Fibroblast of lung (primary cell): ENCODE measurements around the gene FAM20C. TPM values are rescaled to one million over a fixed set of nuclear protein-coding genes. Genes with fewer than 3 reads are reported as not detected.
A peak's percentile ranks its signal among the peaks of the same experiment; 100 is the strongest.

Experiments
- DNase-seq, 2 donors: peaks; one replicate each; pipeline versions ENCODE4 v3.0.0 to v3.0.0-alpha.2; 2010; ENCODE audit warnings: low read depth in 2 of 2
- H2AFZ ChIP-seq: 2 replicates; pipeline ENCODE4 v1.5.1; 2012; ENCODE audit warnings: low read length, control low read depth, inconsistent platforms
- H3K27ac ChIP-seq: 2 replicates; pipeline ENCODE4 v1.5.1; 2011; ENCODE audit warnings: low read length, control low read depth; ENCODE audit not compliant: insufficient read depth
- H3K27me3 ChIP-seq: 2 replicates; pipeline ENCODE4 v1.5.1; 2011; ENCODE audit warnings: mild to moderate bottlenecking, low read length; ENCODE audit not compliant: control insufficient read depth, insufficient read depth
- H3K36me3 ChIP-seq: 2 replicates; pipeline ENCODE4 v1.5.1; 2011; ENCODE audit warnings: low read length; ENCODE audit not compliant: control insufficient read depth, insufficient read depth
- H3K4me1 ChIP-seq: 2 replicates; pipeline ENCODE4 v1.5.1; 2011; ENCODE audit warnings: low read length; ENCODE audit not compliant: control insufficient read depth, insufficient read depth; ENCODE audit errors: extremely low read depth
- H3K4me2 ChIP-seq: 2 replicates; pipeline ENCODE4 v1.5.1; 2011; ENCODE audit warnings: low read length, control low read depth; ENCODE audit not compliant: insufficient read depth; ENCODE audit errors: extremely low read depth
- H3K4me3 ChIP-seq, 4 experiments: fragments of 200-600 bp in 1 of 4; sonication (generic) in 1 of 4; replicated peaks in 1 of 4; 2 replicates each; pipeline ENCODE4 v1.5.1; 2011 to 2016; ENCODE audit warnings: low read length in 4 of 4, low read depth in 3 of 4, mild to moderate bottlenecking in 3 of 4, control low read depth in 2 of 4, inconsistent platforms in 1 of 4, mixed read lengths in 1 of 4; ENCODE audit not compliant: insufficient read depth in 1 of 4; ENCODE audit errors: control extremely low read depth in 1 of 4
- H3K79me2 ChIP-seq: 2 replicates; pipeline ENCODE4 v1.5.1; 2012; ENCODE audit warnings: mild to moderate bottlenecking, low read length, inconsistent platforms; ENCODE audit not compliant: control insufficient read depth, insufficient read depth
- H3K9ac ChIP-seq: 2 replicates; pipeline ENCODE4 v1.5.1; 2011; ENCODE audit warnings: mild to moderate bottlenecking, low read length, control low read depth; ENCODE audit not compliant: insufficient read depth
- H3K9me3 ChIP-seq: 2 replicates; pipeline ENCODE4 v1.5.1; 2012; ENCODE audit warnings: low read depth, low read length; ENCODE audit not compliant: control insufficient read depth, insufficient read depth
- H4K20me1 ChIP-seq: 2 replicates; pipeline ENCODE4 v1.5.1; 2011; ENCODE audit warnings: low read length; ENCODE audit not compliant: control insufficient read depth, insufficient read depth; ENCODE audit errors: extremely low read depth
- EZH2 ChIP-seq: IDR thresholded peaks from 2 replicates; pipeline ENCODE4 v1.5.1; 2012; ENCODE audit warnings: low read length, control low read depth, mild to moderate bottlenecking; ENCODE audit errors: missing control alignments
- polyA plus RNA-seq, 2 donors: library from polyadenylated mRNA; depleted of rRNA in 1 of 2; stranded (reverse) in 1 of 2; unstranded in 1 of 2; fragments of >200 nt; gene quantifications; 2 replicates each; pipeline ENCODE4 v1.2.1, GENCODE V29; 2011 to 2012; ENCODE audit warnings: missing spikeins in 1 of 2
- total RNA-seq: library from RNA; depleted of rRNA; stranded (reverse); fragments of >200 nt; gene quantifications from 2 replicates; pipeline ENCODE4 v1.2.1, GENCODE V29; 2014
- TF ChIP-seq, protein P1 (sequence below), 2 donors: IDR thresholded peaks in 1 of 2; conservative IDR thresholded peaks in 1 of 2; 1 replicate in 1 of 2; 2 replicates in 1 of 2; pipeline ENCODE4 v1.5.1; 2011 to 2012; ENCODE audit warnings: low read length in 2 of 2, control low read depth in 1 of 2, inconsistent platforms in 1 of 2, low read depth in 1 of 2, mild to moderate bottlenecking in 1 of 2

The FAM20C gene
- total and polyA plus RNA-seq, 2 donors (not counting 1 experiment from before 2014, with no cell fraction given) = 31.8 to 70.7 TPM

DNA sequence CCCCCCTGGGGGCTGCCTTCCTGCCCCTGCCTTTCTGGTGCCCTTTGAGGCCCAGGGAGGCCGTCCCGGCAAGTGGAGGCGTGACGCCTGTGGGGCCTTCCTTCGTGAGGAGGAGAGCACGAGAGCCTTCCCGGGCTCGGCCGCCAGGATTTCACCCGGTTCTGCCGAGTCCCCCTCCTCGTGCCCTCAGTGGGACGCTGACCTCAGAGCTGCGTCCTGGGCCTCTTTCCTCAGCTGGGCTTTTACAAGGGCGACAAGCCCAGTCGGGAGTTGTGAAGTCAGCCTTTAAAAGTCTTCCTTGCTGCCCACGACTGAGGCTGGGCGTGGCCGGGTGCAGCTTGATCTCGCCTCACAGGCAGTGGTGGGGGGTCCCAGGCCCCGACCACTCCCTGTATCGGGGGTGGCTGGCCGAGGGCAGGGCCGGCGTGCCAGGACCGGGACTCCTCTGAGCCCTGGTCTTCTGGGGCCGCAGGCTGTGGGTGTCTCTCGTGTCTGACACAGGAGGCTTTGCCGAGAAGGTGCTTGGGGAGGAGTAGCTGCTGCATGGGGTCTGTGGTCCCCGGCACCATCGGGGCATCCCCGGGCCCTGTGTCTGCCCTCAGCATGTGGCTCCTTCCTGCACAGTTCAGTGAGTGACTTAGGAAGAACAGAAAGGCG is 41.8 kb downstream of the FAM20C start:
- no peaks in the 10 kb centered on the region for H3K27me3 ChIP-seq
- H3K4me1 ChIP-seq = peaks cover 49% of the 10 kb centered on the region
- H3K36me3 ChIP-seq = peaks cover 7% of the 10 kb centered on the region
- DNase-seq = peak in 1 of 2 donors; percentile 23
- no peaks in the 10 kb centered on the region for H3K9me3 ChIP-seq
- peak overlapping the region; percentile 95 for H3K27ac ChIP-seq
- TF ChIP-seq, protein P1, sequence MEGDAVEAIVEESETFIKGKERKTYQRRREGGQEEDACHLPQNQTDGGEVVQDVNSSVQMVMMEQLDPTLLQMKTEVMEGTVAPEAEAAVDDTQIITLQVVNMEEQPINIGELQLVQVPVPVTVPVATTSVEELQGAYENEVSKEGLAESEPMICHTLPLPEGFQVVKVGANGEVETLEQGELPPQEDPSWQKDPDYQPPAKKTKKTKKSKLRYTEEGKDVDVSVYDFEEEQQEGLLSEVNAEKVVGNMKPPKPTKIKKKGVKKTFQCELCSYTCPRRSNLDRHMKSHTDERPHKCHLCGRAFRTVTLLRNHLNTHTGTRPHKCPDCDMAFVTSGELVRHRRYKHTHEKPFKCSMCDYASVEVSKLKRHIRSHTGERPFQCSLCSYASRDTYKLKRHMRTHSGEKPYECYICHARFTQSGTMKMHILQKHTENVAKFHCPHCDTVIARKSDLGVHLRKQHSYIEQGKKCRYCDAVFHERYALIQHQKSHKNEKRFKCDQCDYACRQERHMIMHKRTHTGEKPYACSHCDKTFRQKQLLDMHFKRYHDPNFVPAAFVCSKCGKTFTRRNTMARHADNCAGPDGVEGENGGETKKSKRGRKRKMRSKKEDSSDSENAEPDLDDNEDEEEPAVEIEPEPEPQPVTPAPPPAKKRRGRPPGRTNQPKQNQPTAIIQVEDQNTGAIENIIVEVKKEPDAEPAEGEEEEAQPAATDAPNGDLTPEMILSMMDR (conservative IDR thresholded peaks at IDR 0.05 in 1 of 2, IDR thresholded peaks at IDR 0.05 in 1 of 2; ENCODE audit: low read depth in 1 of 2, low read length in 2 of 2) = no peak
- TF ChIP-seq EZH2 = no peak
- H3K4me2 ChIP-seq = peak overlapping the region; percentile 92
- H2AFZ ChIP-seq = no peak overlapping the region
- peak overlapping the region in 1 of 4 experiments; percentile 21 for H3K4me3 ChIP-seq
- H3K9ac ChIP-seq = peak overlapping the region; percentile 74
- peaks cover 47% of the 10 kb centered on the region for H3K79me2 ChIP-seq
- H4K20me1 ChIP-seq = no peaks in the 10 kb centered on the region

DNA sequence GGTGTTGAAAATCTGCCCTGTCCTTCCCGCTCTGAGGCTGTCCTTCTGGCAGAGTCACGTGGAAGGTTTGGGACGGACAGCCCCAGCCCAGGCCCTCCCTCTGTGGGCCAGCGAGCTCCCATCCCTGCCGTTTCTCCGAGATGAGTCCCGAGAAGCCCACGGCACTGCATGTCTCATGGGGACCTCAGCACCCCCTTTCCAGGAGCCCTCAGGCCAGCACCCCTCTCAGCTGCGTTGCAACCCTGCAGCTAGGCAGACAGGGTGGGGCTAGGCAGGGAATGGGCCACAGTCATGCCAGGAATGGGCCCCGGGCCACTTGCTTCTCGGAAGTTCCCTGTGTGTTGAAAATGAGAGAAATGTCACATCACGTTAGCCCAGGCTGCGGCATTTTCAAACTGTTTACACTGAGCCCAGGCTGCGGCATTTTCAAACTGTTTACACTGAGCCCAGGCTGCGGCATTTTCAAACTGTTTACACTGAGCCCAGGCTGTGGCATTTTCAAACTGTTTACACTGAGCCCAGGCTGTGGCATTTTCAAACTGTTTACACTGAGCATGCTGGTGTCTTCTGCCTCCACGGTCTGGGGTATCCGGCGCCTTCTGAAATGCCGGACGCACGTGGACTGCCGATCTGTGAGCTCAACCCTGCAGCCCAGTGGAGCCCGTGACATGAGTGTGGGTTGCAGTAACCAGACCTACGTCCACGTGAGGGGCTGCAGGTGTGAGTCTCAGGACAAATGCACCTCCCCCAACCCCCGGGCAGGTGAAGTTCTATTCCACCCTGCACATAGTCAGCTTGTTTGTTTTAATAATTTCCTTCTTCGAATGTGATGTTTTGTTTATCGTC is 42.6 kb downstream of the FAM20C start:
- DNase-seq = peak in 1 of 2 donors; percentile 71
- H3K9ac ChIP-seq = peak overlapping the region; percentile 74
- peak overlapping the region; percentile 95 for H3K27ac ChIP-seq
- no peaks in the 10 kb centered on the region for H3K9me3 ChIP-seq
- H2AFZ ChIP-seq = no peak overlapping the region
- H3K4me3 ChIP-seq = peak overlapping the region in 1 of 4 experiments; percentile 21
- H4K20me1 ChIP-seq = no peaks in the 10 kb centered on the region
- H3K36me3 ChIP-seq = peaks cover 7% of the 10 kb centered on the region
- H3K27me3 ChIP-seq = no peaks in the 10 kb centered on the region
- peak overlapping the region; percentile 92 for H3K4me2 ChIP-seq
- H3K79me2 ChIP-seq = peaks cover 43% of the 10 kb centered on the region
- H3K4me1 ChIP-seq = peaks cover 42% of the 10 kb centered on the region
- TF ChIP-seq, protein P1 (conservative IDR thresholded peaks at IDR 0.05 in 1 of 2, IDR thresholded peaks at IDR 0.05 in 1 of 2; ENCODE audit: low read depth in 1 of 2, low read length in 2 of 2) = no peak
- no peak for TF ChIP-seq EZH2

DNA sequence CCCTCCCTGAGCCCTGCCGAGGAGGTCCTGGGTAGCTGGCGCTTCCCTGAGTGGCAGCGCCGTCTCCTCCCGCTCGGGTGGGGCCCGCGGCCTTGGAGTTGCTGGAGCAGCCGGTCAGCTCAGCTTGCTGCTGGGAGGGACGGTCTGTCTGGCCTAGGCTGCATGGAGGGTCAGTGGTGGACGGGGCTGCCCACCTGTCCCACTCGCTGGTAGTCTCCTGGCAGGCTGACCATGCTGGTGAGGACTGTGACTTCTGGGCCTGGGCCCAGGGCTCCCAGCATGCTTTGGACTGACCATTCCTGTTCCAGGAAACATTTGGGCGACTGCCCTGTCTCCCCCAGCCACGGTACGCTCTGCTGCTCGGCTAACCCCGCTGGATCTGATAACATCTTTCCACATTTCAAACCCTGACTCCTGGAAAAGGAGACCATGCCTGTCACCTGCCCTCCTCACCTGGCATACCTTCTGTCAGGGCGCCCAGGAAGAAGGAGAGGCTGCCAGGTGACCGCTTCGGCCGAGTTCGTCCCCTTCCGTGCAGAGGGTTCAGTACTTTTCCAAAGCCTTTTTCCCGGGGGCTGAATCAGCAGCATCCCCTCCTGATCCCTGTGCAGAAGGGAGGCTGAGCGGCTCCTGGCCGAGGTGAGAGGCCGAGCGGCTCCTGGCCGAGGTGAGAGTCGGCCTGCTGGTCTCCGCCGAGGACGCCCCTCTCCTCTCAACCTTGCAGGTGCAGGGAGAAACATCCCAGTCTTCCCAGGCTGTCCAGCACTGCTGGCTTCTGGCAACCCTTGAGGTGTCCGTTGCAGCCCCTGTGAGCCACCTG is 43.4 kb downstream of the FAM20C start:
- H3K79me2 ChIP-seq = peaks cover 47% of the 10 kb centered on the region
- TF ChIP-seq, protein P1 (conservative IDR thresholded peaks at IDR 0.05 in 1 of 2, IDR thresholded peaks at IDR 0.05 in 1 of 2; ENCODE audit: low read depth in 1 of 2, low read length in 2 of 2) = no peak
- no peak for TF ChIP-seq EZH2
- no peak overlapping the region for H3K4me3 ChIP-seq
- no peaks in the 10 kb centered on the region for H3K9me3 ChIP-seq
- H2AFZ ChIP-seq = no peak overlapping the region
- peaks cover 41% of the 10 kb centered on the region for H3K4me1 ChIP-seq
- H3K27me3 ChIP-seq = no peaks in the 10 kb centered on the region
- H3K4me2 ChIP-seq = no peak overlapping the region
- peaks cover 7% of the 10 kb centered on the region for H3K36me3 ChIP-seq
- H4K20me1 ChIP-seq = no peaks in the 10 kb centered on the region
- peak in 1 of 2 donors; percentile 15 for DNase-seq
- H3K27ac ChIP-seq = peak overlapping the region; percentile 46
- no peak overlapping the region for H3K9ac ChIP-seq
